NCI-H526 (cell line): ENCODE measurements around the gene MEX3A.
"Not testable (repeated sequence)": the region's sequence is repeated elsewhere in the genome, so short reads cannot be mapped to it uniquely, and the experiment has no call there.

Experiments used
- DNase-seq, 2 experiments: peaks; one replicate each; lab custom pipeline; 2025; lab: John Stamatoyannopoulos, UW

MEX3A gene

GRCh38 chr1:156054500-156055280 is 27.6 kb downstream of the MEX3A start, which contains the start of gene LAMTOR2:
LAMTOR2 (plus strand) TSS chr1:156054782; CDS start chr1:156054890, 108 bp downstream.
- peak; percentile 99 to 100 for DNase-seq

DNA sequence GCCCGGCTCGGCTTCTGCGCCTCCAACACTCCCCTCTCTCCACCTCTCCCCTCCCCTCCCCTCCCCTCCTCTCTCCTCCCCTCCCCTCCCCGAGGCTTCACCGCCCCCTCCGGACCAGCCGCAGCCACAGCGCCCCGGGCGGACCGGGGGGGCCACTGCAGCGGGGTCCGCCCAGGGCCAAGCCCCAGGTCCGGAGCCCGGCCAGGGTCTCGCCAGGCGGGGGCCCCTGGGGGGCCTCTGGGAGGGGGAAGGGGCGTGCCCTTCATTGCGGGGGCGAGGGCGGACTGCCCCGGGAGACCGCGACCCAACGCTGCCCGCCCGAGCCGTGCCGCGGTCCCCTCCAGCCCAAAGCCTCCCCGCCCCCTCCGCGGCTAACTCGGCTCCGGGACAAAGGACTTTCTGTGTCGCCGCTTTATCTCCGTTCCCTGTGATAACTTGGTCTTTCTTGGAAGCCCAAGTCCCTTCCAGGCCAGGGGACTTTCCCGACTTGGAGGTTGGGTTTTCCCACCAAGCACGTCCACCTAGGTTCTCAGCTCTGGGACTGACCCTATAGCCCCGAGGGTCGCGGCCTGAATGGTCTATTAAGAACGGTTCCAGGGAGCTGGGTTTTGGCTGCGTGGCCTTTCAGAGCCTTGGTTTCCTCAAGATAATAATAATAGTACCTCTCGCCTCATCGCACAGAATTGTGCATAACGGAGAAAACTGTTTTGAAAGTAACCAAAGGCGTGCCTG is 28.3 kb downstream of the MEX3A start, which contains the start of gene UBQLN4:
Gene UBQLN4 (minus strand): TSS at position 31 of the 732 bp plus-strand sequence. CDS start 97 bp downstream, outside the sequence.
- DNase-seq: peak; percentile 86 to 98

DNA sequence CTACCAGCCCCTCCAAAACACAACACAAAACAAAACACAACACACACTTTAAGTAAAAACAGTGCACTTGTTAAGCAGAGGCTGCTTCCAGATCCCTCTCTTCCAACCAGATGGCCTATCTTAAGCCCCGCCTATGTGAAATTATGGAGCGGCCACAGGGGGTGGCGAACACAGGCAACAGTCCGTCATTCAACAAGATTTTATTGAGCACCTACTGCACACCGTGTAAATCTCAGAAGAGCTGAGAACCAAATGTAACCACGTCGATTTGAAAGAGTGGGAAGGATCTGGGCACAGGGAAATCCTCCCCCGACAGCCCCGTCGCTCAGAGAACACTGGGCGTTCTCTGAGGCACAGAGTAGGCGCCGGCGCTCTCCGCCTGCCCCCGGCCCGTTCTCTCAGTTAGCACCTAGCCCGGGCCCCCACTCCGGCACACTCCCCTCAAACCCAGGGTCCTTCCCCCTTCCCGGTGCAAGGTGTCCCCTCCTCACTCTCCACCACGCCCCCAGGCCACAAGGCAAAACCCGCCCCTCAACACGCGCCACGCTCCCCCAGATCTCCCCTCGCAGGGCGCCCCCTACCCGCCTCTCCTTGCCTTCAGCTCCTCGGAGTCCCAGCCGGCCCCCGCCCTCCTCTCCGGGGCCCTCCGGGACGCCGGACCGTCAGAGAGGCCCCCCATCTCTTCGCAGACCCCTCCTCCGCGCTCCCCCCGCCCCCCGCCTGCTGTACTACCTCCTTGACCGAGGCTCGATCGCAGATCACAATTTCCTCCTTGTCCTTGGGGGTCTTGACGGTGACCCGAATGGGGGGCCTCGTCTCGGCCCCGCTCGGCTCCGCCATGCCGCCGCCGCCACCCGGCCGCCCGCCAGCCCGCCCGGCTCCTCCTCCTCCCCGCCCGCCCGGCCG is 29.1 kb downstream of the MEX3A start:
- peak; percentile 79 to 90 for DNase-seq

- DNase-seq: no peak
Observed at GRCh38 chr1:156051011-156051725, 31.1 kb downstream of the MEX3A start.

DNA sequence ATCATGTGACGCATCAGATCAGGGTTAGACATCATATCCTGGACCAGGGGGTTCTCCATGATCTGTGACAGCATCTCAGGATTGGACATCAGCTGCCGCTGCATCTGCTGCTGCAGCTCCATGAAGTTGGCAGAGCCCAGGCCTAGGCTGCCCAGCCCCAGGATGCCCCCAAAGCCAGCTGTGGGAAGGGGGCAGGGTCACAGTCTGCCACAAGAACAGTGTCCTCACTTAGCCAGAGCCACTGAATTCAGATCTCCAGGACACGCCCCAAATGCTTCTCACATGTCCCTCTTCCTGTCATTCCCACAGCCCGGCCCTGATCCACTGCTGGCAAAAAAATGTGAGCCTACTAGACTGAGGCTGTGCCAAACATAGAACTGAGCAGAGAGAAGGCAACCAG is 31.9 kb downstream of the MEX3A start:
- no peak for DNase-seq

DNA sequence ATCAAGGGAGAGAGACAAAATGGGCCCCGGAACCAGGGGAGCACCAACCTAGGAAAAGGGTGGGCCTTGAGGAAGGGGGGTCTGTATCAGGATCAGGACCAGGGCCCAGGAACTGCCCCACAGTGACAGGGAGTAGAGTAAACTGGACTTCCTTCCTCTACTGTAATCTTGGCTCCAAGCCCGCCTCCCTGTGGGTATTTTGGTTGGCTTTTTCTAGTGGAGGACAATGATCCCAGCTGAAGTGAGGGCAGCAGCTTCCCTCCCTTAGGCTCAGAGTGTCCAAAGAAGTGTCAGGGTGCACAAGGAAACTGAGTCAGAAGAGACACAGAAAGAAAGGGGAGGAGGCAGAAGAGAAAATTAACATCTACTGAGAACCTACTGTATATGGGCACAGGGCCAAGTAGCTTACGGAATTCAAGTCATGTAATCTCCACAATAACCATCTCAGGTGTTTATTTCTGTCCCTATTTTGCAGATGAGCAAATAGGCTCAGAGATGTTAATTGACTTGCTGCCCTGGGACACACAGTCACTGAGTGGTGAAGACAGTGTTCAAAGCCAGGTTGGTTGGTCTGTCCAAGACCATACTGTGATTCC is 33.5 kb downstream of the MEX3A start:
- no peak for DNase-seq

DNA sequence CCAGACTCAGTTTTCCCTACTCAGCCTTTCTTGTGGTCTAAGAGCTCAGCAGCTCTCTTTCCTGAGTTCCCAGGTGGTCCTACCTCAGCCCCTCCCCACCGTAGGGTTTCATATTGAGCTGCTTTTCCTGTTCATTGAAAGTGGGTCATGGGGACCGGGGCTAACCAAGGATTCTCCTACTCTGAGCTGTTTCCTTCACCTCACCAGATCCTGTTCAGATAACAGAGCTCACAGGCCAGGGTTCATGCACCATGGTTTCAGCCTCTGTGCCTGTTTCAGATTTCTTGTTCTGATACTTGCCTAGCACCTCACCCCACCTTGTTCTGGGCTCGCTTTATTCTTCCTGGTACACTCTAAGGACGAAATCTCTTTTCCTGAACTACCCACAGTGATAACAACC is 37.2 kb downstream of the MEX3A start:
- DNase-seq: no peak

DNA sequence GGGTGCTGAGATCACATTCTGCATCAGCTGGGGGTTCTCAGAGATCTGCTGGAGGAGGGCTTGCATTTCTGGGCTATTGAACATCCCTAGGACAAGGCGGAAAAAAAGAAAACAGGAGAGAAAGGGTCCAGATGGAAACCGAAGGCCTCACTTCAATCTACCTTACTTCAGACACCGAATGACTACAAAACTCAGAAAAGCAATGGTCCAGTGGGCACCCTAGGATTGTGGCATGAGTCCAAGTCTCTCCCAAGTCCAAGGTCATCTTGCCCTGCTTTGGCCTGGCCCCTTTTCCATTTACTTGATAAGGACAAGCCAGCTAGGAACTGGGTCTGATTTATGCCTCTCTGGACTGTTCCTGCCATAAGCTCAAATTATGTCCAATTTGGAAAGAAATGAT is 39.4 kb downstream of the MEX3A start:
- no peak for DNase-seq

DNA sequence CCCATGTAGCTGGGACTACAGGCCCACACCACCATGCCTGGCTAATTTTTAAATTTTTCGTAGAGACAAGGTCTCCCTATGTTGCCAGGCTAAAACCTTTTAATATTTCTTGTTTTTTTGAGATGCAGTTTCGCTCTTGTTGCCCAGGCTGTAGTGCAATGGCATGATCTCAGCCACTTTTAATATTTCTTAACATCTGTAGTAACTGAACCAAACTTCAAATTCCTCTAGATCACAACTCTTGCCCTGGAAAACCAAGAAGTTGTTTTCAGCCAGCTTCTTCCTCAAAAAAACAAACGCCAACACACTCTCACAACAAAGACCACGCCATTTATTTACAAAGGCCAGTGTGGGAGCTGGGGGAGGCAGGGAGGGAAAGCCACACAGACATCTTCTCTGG is 47.3 kb downstream of the MEX3A start:
- DNase-seq: not testable (repeated sequence)

GRCh38 chr1:156033011-156033410 is 49.3 kb downstream of the MEX3A start:
- DNase-seq: no peak

DNA sequence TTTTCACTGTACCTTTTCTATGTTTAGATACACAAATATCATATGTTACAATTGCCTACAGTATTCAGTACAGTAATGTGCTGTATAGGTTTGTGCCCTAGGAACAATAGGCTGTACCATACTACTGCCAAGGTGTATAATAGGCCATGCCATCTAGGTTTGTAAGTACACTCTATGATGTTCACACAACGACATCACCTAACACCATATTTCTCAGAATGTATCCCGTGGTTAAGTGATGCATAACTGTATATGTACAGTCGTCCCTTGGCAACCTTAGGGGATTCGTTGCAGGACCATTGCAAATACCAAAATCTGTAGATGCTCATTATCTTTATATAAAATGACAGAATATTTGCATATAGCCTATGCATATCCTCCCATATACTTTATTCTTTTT is 55.7 kb downstream of the MEX3A start:
- no peak for DNase-seq

DNA sequence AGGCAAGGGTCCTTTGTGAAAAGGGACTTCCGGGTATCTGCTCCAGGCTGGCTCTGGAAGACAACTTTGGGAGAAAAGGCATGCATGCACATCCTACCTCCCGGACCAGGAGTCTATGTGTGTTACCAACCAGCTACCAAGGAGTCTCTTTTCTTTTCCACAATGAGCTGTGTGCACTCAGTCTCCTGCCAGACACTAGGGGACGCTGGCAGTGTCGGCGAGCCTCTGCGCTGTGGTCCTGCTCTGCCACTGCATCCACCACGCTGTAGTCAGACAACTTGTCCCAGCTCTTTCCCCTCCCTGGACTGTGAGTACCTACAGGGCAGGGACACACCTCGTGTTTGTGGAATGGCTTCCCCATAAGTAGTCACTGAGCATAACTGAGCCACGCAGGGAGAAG is 56.4 kb downstream of the MEX3A start:
- DNase-seq: peak; percentile 76 to 88

- no peak for DNase-seq
Observed at GRCh38 chr1:156024801-156025200, 57.5 kb downstream of the MEX3A start.
